ENCODE data around the gene AP1M1.

The AP1M1 gene

DNA sequence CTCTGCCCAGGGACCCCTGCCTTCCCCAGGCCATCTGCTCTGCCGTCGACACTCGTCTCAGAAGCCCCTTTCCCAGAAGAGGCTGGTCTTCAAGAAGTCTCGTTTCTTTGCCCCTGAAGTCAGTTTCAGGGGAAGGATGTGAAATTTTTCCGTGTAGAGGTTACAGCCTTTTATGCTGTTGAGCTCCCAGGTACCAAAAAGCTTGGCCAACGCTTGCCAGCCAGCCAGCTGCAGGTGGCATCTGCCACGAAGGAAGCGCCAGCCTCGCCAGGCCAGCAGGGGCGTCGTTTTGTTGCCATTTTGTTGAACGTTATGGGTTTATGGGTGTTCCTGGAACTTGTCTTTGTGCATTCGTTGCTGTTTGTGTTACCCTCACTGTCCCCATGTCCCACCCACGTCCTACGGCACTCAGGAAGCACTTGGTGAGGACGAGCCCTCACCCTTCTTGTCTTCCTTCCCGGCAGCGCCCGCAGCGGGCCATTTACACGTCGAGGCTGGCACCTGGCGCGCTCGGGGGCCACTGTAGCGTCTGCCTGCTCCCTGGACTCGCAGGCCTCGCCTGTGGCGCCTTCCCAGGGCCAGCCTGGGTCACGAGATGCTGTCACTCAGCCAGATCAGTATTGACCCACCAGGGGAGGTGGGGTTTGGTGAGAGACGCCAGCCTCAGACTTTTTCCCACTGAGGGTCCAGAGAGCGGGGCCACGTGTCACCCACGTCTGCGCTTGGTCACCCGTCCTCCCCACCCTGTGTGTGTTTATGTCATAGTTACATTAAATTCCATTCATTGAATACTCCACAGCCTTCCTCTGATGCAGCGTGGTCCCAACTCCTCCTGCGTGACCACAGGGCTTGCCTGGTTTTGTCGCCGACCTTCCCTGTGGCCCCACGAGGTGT is 37.1 kb downstream of the AP1M1 start:
- DNase-seq (ENCODE audit: low read depth), result no peak
- H3K4me3 ChIP-seq (ENCODE audit: control insufficient read depth, low read depth, low read length), result no peak overlapping the region
- TF ChIP-seq, protein P1, sequence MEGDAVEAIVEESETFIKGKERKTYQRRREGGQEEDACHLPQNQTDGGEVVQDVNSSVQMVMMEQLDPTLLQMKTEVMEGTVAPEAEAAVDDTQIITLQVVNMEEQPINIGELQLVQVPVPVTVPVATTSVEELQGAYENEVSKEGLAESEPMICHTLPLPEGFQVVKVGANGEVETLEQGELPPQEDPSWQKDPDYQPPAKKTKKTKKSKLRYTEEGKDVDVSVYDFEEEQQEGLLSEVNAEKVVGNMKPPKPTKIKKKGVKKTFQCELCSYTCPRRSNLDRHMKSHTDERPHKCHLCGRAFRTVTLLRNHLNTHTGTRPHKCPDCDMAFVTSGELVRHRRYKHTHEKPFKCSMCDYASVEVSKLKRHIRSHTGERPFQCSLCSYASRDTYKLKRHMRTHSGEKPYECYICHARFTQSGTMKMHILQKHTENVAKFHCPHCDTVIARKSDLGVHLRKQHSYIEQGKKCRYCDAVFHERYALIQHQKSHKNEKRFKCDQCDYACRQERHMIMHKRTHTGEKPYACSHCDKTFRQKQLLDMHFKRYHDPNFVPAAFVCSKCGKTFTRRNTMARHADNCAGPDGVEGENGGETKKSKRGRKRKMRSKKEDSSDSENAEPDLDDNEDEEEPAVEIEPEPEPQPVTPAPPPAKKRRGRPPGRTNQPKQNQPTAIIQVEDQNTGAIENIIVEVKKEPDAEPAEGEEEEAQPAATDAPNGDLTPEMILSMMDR (IDR thresholded peaks at IDR 0.05; ENCODE audit: control insufficient read depth, insufficient read depth, low read depth, low read length, missing control alignments), result no peak

DNA sequence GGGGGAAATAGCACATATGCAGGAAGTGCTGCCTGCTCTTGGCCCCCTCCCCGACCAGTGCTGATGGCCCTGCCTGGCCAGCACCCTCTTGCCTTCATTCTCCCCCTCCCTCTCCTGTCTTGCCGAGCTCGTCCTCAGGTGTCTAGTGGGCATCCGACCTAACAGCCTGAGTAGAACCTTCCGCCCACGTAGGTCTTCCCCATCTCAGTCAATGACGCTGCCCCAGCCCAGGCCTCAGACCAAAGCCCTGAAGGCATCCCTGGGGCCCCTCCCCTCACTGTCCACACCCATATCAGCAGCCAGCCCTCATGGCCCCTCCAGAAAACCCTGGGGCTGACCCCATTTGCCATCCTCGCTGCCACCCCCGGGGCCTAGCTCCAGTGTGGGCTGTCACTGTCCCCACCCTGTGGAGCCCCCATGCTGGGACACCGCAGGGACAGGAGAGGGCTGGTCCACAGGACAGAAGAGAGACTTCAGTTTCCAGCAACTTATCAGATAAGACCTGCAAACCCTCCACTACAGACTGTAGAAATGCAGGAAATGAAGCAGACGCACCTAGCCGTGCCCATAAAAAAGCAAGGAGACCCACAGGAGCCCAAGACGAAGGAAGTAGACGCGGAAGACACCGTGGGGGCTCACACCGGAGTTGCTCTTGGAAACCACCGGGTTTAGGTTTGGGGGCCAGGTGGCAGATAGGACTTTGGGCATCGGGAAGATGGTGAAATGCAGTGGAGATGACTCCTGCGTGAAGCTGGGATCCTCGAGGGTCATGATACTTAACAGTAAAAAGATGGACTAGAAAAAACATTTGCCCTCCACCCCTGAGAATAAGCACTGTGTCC is 38.3 kb downstream of the AP1M1 start:
- H3K4me3 ChIP-seq (ENCODE audit: control insufficient read depth, low read depth, low read length), result no peak overlapping the region
- no peak for DNase-seq (ENCODE audit: low read depth)
- TF ChIP-seq, protein P1 (IDR thresholded peaks at IDR 0.05; ENCODE audit: control insufficient read depth, insufficient read depth, low read depth, low read length, missing control alignments), result no peak

DNA sequence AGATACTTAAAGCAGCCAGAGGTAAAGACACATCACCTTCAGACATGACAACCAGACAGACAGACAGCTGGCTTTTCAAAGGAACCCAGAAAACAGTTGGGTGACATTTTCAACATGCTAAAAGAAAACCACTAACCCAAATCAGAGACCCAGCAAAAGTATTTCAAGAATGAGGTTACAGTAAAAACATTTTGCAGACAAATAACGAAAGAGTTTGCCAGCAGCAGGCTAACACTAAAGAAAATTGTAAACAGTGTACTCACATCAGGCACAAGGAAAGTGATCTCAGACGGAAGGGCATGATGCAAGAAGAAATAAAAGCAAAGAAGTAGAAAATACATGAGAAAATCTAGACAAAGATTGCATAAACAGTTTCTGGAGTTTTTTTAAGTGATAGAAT is 46.4 kb downstream of the AP1M1 start:
- TF ChIP-seq, protein P1 (IDR thresholded peaks at IDR 0.05; ENCODE audit: control insufficient read depth, insufficient read depth, low read depth, low read length, missing control alignments), result no peak
- no peak for DNase-seq (ENCODE audit: low read depth)
- H3K4me3 ChIP-seq (ENCODE audit: control insufficient read depth, low read depth, low read length), result no peak overlapping the region

DNA sequence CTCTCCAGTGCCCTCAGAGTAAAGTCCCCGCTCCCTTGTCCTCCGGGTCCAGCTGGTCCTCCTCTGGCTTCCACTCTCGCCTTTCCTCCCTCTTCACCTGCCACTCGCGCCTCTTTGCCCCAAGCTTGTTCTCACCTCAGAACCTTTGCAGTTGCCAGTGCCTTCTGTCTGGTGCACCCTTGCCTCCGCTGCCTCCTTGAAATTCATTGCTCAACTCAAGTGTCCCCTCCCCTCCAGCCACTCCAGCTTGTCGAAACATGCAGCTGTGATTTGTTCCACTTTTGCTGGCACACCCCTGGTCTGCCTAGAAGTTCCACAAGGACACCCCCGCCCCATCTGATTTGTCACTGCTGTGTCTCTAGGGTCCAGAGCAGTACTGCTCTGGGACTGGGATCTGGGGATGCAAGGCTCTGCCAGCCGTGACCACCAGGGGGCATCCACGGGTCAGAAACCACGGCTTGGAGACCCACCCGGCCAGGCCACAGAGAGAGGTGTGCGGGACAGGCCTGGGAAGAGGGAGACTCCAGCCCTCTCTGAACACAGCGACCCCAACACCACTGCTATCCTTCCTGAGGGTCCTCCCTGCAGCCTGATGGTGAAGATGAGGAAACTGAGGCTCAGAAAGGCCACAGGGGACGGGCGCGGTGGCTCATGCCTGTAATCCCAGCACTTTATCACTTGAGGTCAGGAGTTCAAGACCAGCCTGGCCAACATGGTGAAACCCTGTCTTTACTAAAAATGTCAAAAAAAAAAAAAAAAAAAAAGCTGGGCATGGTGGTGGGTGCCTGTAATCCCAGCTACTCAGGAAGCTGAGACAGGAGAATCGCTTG is 49.9 kb downstream of the AP1M1 start:
- no peak overlapping the region for H3K4me3 ChIP-seq (ENCODE audit: control insufficient read depth, low read depth, low read length)
- no peak for DNase-seq (ENCODE audit: low read depth)
- TF ChIP-seq, protein P1 (IDR thresholded peaks at IDR 0.05; ENCODE audit: control insufficient read depth, insufficient read depth, low read depth, low read length, missing control alignments), result peak; percentile 97

DNA sequence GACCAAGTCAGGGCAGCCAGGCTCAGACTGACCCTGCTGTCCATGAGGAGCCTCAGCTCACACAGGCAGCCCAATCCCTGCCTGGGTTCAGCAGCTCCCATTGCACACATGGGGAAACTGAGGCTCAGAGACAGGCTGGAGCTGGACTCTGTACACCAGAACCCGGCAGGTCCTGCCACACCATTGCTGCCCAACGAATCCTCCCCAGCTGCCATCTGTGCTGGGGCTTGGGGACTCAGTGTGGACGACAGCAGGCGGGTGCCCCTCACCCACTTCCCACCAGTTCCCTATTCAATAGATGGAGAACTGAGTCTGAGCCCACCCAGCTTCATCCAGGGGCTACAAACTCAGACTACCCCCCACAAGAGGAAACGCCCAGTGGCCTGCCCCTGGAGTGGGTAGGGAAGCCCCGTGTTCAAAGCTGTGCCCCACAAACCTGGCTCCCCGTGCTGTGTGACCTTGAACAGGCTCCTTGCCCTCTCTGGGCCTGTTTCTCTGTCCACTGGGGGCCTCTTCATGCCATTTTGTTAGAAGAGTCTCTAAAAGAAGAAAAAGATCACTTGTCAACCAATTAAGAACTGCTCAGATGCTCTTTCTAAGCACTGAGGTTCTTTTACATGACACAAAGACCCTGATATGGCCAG is 50.8 kb downstream of the AP1M1 start:
- DNase-seq (ENCODE audit: low read depth), result no peak
- no peak overlapping the region for H3K4me3 ChIP-seq (ENCODE audit: control insufficient read depth, low read depth, low read length)
- TF ChIP-seq, protein P1 (IDR thresholded peaks at IDR 0.05; ENCODE audit: control insufficient read depth, insufficient read depth, low read depth, low read length, missing control alignments), result no peak

Data from AG09309 (cell line).